H9 (cell line): ENCODE data around the gene MRPS30. TPM values are rescaled to one million over a fixed set of nuclear protein-coding genes. Genes with fewer than 3 reads are reported as not detected.

Experiments used
- DNase-seq: peaks from one replicate; pipeline ENCODE4 v3.0.0-alpha.2; 2017
- H2AFZ ChIP-seq: one replicate; pipeline ENCODE4 v1.6.1; 2013; ENCODE audit warnings: mild to moderate bottlenecking, low read length, control low read depth, moderate library complexity
- H2AK5ac ChIP-seq: 2 replicates; pipeline ENCODE4 v1.6.1; 2013; ENCODE audit warnings: low read length, control low read depth, mixed read lengths; ENCODE audit not compliant: insufficient read length
- H2BK120ac ChIP-seq: one replicate; pipeline ENCODE4 v1.6.1; 2013; ENCODE audit warnings: low read depth, mild to moderate bottlenecking, low read length, control low read depth, inconsistent platforms; ENCODE audit not compliant: poor library complexity, severe bottlenecking
- H2BK12ac ChIP-seq: 2 replicates; pipeline ENCODE4 v1.6.1; 2013; ENCODE audit warnings: low read length, control low read depth, mixed read lengths, low read depth; ENCODE audit not compliant: insufficient read length
- H2BK15ac ChIP-seq: 2 replicates; pipeline ENCODE4 v1.6.1; 2013; ENCODE audit warnings: low read depth, low read length, control low read depth
- H2BK20ac ChIP-seq: one replicate; pipeline ENCODE4 v1.6.1; 2013; ENCODE audit warnings: low read depth, mild to moderate bottlenecking, low read length, control low read depth, inconsistent platforms; ENCODE audit not compliant: poor library complexity, severe bottlenecking
- H2BK5ac ChIP-seq: 2 replicates; pipeline ENCODE4 v1.6.1; 2013; ENCODE audit warnings: low read length, control low read depth, mixed read lengths; ENCODE audit not compliant: insufficient read length
- H3K14ac ChIP-seq: 2 replicates; pipeline ENCODE4 v1.6.1; 2013; ENCODE audit warnings: low read length, control low read depth; ENCODE audit not compliant: insufficient read depth
- H3K18ac ChIP-seq: 2 replicates; pipeline ENCODE4 v1.6.1; 2013; ENCODE audit warnings: low read depth, mild to moderate bottlenecking, mixed read lengths, low read length, control low read depth; ENCODE audit not compliant: insufficient read length
- H3K23ac ChIP-seq: 2 replicates; pipeline ENCODE4 v1.6.1; 2013; ENCODE audit warnings: low read length, control low read depth, mixed read lengths, low read depth; ENCODE audit not compliant: insufficient read length
- H3K23me2 ChIP-seq: 2 replicates; pipeline ENCODE4 v1.6.1; 2013; ENCODE audit warnings: low read depth, mild to moderate bottlenecking, mixed read lengths, low read length, control low read depth; ENCODE audit not compliant: insufficient read length, poor library complexity, severe bottlenecking
- H3K27ac ChIP-seq: 2 replicates; pipeline ENCODE4 v1.5.1; 2013; ENCODE audit warnings: low read length, control low read depth, mixed read lengths, low read depth; ENCODE audit not compliant: insufficient read length
- H3K27me3 ChIP-seq: 2 replicates; pipeline ENCODE4 v1.6.1; 2013; ENCODE audit warnings: low read length, control low read depth, inconsistent platforms; ENCODE audit not compliant: insufficient read depth
- H3K4ac ChIP-seq: 2 replicates; pipeline ENCODE4 v1.6.1; 2013; ENCODE audit warnings: low read depth, mild to moderate bottlenecking, control low read depth, inconsistent platforms, low read length, moderate library complexity
- H3K4me1 ChIP-seq: 2 replicates; pipeline ENCODE4 v1.6.1; 2013; ENCODE audit warnings: low read length, control low read depth, inconsistent platforms; ENCODE audit not compliant: insufficient read depth
- H3K4me2 ChIP-seq: 2 replicates; pipeline ENCODE4 v1.6.1; 2013; ENCODE audit warnings: low read length, control low read depth, mixed read lengths; ENCODE audit not compliant: insufficient read length, insufficient read depth
- H3K56ac ChIP-seq: 2 replicates; pipeline ENCODE4 v1.6.1; 2013; ENCODE audit warnings: low read depth, mild to moderate bottlenecking, mixed read lengths, low read length, control low read depth; ENCODE audit not compliant: insufficient read length
- H3K79me1 ChIP-seq: 2 replicates; pipeline ENCODE4 v1.6.1; 2013; ENCODE audit warnings: low read depth, mild to moderate bottlenecking, moderate library complexity, low read length, control low read depth, inconsistent platforms; ENCODE audit not compliant: insufficient read depth, poor library complexity, severe bottlenecking
- H3K79me2 ChIP-seq: 2 replicates; pipeline ENCODE4 v1.6.1; 2013; ENCODE audit warnings: low read length, control low read depth, inconsistent platforms; ENCODE audit not compliant: insufficient read depth
- H3K9ac ChIP-seq: 2 replicates; pipeline ENCODE4 v1.6.1; 2013; ENCODE audit warnings: low read length, control low read depth, mixed read lengths; ENCODE audit not compliant: insufficient read length; ENCODE audit errors: extremely low read depth
- H3K9me3 ChIP-seq: one replicate; pipeline ENCODE4 v1.6.1; 2013; ENCODE audit warnings: low read depth, low read length, inconsistent platforms; ENCODE audit not compliant: control insufficient read depth
- H3T11ph ChIP-seq: one replicate; pipeline ENCODE4 v1.6.1; 2013; ENCODE audit warnings: mild to moderate bottlenecking, low read length, control low read depth, inconsistent platforms
- H4K20me1 ChIP-seq: one replicate; pipeline ENCODE4 v1.6.1; 2013; ENCODE audit not compliant: control insufficient read depth, insufficient read length, insufficient read depth
- H4K5ac ChIP-seq: 2 replicates; pipeline ENCODE4 v1.6.1; 2013; ENCODE audit warnings: low read depth, mild to moderate bottlenecking, mixed read lengths, low read length, control low read depth; ENCODE audit not compliant: insufficient read length
- H4K8ac ChIP-seq: replicated peaks from 2 replicates; pipeline ENCODE4 v1.6.1; 2013; ENCODE audit warnings: low read length, control low read depth, mixed read lengths, low read depth; ENCODE audit not compliant: insufficient read length
- H4K91ac ChIP-seq: 2 replicates; pipeline ENCODE4 v1.6.1; 2013; ENCODE audit warnings: low read depth, mild to moderate bottlenecking, moderate library complexity, mixed read lengths, low read length, control low read depth; ENCODE audit not compliant: insufficient read length
- H3K27ac Mint-ChIP-seq, 3 experiments: 2 replicates in 2 of 3; 3 replicates in 1 of 3; pipeline ENCODE4 v1.8.0; 2020 to 2021; ENCODE audit warnings: mixed read lengths in 3 of 3, mild to moderate bottlenecking in 1 of 3, moderate library complexity in 1 of 3
- H3K27me3 Mint-ChIP-seq: 2 replicates; pipeline ENCODE4 v1.8.0; 2021; ENCODE audit warnings: low read depth, mild to moderate bottlenecking, moderate library complexity, mixed read lengths
- H3K36me3 Mint-ChIP-seq, 3 experiments: 2 replicates in 2 of 3; 3 replicates in 1 of 3; pipeline ENCODE4 v1.8.0; 2020 to 2021; ENCODE audit warnings: low read depth in 3 of 3, mixed read lengths in 3 of 3; ENCODE audit not compliant: insufficient read depth in 1 of 3
- H3K4me1 Mint-ChIP-seq, 2 experiments: 2 replicates each; pipeline ENCODE4 v1.8.0; 2020; ENCODE audit warnings: mixed read lengths in 2 of 2
- H3K4me3 Mint-ChIP-seq, 2 experiments: 2 replicates in 1 of 2; 3 replicates in 1 of 2; pipeline ENCODE4 v1.8.0; 2020 to 2021; ENCODE audit warnings: mild to moderate bottlenecking in 2 of 2, mixed read lengths in 2 of 2, moderate library complexity in 1 of 2
- H3K9me3 Mint-ChIP-seq, 2 experiments: 2 replicates in 1 of 2; 3 replicates in 1 of 2; pipeline ENCODE4 v1.8.0; 2020; ENCODE audit warnings: mild to moderate bottlenecking in 2 of 2, mixed read lengths in 2 of 2, moderate library complexity in 1 of 2
- WGBS: extraction: QIAGEN DNeasy Blood & Tissue Kit; methylation state at CpG from one replicate; pipeline ENCODE4 v1.1.7; 2013; ENCODE audit warnings: missing lambda C conversion rate, low lambda C conversion rate, mixed read lengths; ENCODE audit not compliant: insufficient read length; ENCODE audit errors: extremely low coverage; 5-methylcytosine and 5-hydroxymethylcytosine counted together
- total RNA-seq: library from RNA; stranded (reverse); gene quantifications from 2 replicates; pipeline ENCODE4 v1.2.1, GENCODE V29; 2021
- TF ChIP-seq, protein P1 (sequence below): fragments of 200-600 bp; sonication (generic); conservative IDR thresholded peaks from 3 replicates; pipeline ENCODE4 v1.8.0; 2021; ENCODE audit warnings: antibody characterized with exemption, mild to moderate bottlenecking

MRPS30 gene
- total RNA-seq, 1 experiment from 2014 or later, result 76.3 TPM

DNA sequence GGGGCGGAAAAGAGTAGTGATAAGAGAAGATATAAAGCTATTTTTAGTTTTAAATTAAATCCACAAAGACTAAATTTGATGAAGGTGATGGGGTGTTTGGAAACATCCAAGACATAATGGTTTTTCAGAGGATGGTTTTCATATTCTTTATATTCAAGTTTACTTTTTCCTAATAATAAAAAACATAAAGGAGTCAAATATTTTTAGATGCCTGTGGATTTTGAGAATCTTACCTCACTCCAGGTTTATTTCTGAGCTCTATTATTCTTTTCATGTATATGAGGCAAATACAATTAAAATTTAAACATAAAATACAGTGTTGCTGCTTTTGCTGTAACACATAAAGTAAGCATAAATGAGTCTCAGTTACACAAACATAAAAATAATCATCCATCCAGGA is 22.2 kb downstream of the MRPS30 start:
- H4K8ac ChIP-seq, result no peak overlapping the region
- H3K4me2 ChIP-seq, result no peak overlapping the region
- H3K9ac ChIP-seq, result no peak overlapping the region
- H3K27ac Mint-ChIP-seq, result no peak overlapping the region
- H3K79me1 ChIP-seq, result no peaks in the 10 kb centered on the region
- no peak overlapping the region for H3K27ac ChIP-seq
- TF ChIP-seq, protein P1, sequence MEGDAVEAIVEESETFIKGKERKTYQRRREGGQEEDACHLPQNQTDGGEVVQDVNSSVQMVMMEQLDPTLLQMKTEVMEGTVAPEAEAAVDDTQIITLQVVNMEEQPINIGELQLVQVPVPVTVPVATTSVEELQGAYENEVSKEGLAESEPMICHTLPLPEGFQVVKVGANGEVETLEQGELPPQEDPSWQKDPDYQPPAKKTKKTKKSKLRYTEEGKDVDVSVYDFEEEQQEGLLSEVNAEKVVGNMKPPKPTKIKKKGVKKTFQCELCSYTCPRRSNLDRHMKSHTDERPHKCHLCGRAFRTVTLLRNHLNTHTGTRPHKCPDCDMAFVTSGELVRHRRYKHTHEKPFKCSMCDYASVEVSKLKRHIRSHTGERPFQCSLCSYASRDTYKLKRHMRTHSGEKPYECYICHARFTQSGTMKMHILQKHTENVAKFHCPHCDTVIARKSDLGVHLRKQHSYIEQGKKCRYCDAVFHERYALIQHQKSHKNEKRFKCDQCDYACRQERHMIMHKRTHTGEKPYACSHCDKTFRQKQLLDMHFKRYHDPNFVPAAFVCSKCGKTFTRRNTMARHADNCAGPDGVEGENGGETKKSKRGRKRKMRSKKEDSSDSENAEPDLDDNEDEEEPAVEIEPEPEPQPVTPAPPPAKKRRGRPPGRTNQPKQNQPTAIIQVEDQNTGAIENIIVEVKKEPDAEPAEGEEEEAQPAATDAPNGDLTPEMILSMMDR, result no peak
- H3K27me3 Mint-ChIP-seq, result no peaks in the 10 kb centered on the region
- no peak overlapping the region for H3K14ac ChIP-seq
- no peak overlapping the region for H2BK120ac ChIP-seq
- peaks cover 0 to 3% of the 10 kb centered on the region in 2 experiments; a peak in 2 of 5 replicates for H3K9me3 Mint-ChIP-seq
- H4K91ac ChIP-seq, result no peak overlapping the region
- H3K18ac ChIP-seq, result no peak overlapping the region
- no peaks in the 10 kb centered on the region for H3K4me1 ChIP-seq
- H3K9me3 ChIP-seq, result no peaks in the 10 kb centered on the region
- H3K4me1 Mint-ChIP-seq, result peaks cover 8 to 14% of the 10 kb centered on the region in 2 experiments
- H2AFZ ChIP-seq, result no peak overlapping the region
- DNase-seq, result no peak
- H4K5ac ChIP-seq, result no peak overlapping the region
- no peak overlapping the region for H2AK5ac ChIP-seq
- H3K4ac ChIP-seq, result no peak overlapping the region
- WGBS, result 100% methylated on average over 1 of the region's 1 CpG
- no peaks in the 10 kb centered on the region for H4K20me1 ChIP-seq
- no peak overlapping the region for H2BK20ac ChIP-seq
- H3K23ac ChIP-seq, result no peak overlapping the region
- no peaks in the 10 kb centered on the region for H3K27me3 ChIP-seq
- peaks cover under 1 to 10% (median 4%) of the 10 kb centered on the region in 3 experiments; a peak in 4 of 7 replicates for H3K36me3 Mint-ChIP-seq
- no peaks in the 10 kb centered on the region for H3K79me2 ChIP-seq
- no peak overlapping the region for H3K56ac ChIP-seq
- H2BK15ac ChIP-seq, result no peak overlapping the region
- no peak overlapping the region for H3K4me3 Mint-ChIP-seq
- no peak overlapping the region for H3T11ph ChIP-seq
- H2BK5ac ChIP-seq, result no peak overlapping the region
- H2BK12ac ChIP-seq, result no peak overlapping the region
- H3K23me2 ChIP-seq, result no peaks in the 10 kb centered on the region
